ENCODE results near the gene ZNF93.

ZNF93 gene

DNA sequence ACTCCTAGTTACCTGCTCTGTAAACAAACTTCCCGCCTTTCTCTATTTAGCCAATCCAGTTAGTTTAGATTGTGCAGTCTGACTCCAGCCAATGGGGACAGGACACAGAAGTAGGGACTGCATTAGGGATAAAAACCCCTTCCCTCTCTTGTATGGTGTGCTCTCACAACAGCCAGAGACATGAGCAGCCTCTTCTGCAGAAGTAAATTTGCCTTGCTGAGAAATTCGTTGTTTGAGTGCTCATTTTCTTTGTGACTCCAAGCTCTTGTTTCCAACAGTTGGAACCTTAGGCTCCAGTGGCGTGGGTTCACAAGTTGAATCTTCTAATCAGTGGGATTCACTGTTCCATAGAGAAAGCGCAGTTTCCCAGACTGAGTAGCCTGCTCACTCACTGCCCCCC lies 66.1 kb downstream of the ZNF93 start:
- no peak for DNase-seq (ENCODE audit: low read depth)
- TF ChIP-seq, protein P1, sequence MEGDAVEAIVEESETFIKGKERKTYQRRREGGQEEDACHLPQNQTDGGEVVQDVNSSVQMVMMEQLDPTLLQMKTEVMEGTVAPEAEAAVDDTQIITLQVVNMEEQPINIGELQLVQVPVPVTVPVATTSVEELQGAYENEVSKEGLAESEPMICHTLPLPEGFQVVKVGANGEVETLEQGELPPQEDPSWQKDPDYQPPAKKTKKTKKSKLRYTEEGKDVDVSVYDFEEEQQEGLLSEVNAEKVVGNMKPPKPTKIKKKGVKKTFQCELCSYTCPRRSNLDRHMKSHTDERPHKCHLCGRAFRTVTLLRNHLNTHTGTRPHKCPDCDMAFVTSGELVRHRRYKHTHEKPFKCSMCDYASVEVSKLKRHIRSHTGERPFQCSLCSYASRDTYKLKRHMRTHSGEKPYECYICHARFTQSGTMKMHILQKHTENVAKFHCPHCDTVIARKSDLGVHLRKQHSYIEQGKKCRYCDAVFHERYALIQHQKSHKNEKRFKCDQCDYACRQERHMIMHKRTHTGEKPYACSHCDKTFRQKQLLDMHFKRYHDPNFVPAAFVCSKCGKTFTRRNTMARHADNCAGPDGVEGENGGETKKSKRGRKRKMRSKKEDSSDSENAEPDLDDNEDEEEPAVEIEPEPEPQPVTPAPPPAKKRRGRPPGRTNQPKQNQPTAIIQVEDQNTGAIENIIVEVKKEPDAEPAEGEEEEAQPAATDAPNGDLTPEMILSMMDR (conservative IDR thresholded peaks at IDR 0.05; ENCODE audit: low read depth, low read length) = no peak

More for the DNA sequence above, 66.1 kb downstream of the ZNF93 start:
- H3K4me3 ChIP-seq (ENCODE audit: low read length) = no peak overlapping the region
